GM12872 (cell line): ENCODE measurements around the gene HSD3B1.

Experiments used
- CTCF ChIP-seq: IDR thresholded peaks from 3 replicates; pipeline ENCODE4 v1.5.1; 2011; ENCODE audit warnings: low read depth, mild to moderate bottlenecking, low read length, moderate library complexity; ENCODE audit not compliant: insufficient read depth

The HSD3B1 gene

GRCh38 chr1:119506941-119507340 is at the start of gene HSD3B1:
Gene HSD3B1, plus strand, starts transcription at chr1:119507210. Its CDS starts 267 bp downstream, at chr1:119507477.
- no peak for TF ChIP-seq CTCF

- TF ChIP-seq CTCF, result no peak
Measured at GRCh38 chr1:119462964-119463363, 44.0 kb upstream of the HSD3B1 start.

GRCh38 chr1:119463569-119463968 is 43.4 kb upstream of the HSD3B1 start:
- no peak for TF ChIP-seq CTCF

- no peak for TF ChIP-seq CTCF
Measured at GRCh38 chr1:119466445-119466844, 40.6 kb upstream of the HSD3B1 start.

- no peak for TF ChIP-seq CTCF
Measured at GRCh38 chr1:119467219-119467618, 39.8 kb upstream of the HSD3B1 start.

GRCh38 chr1:119467857-119468668 is 38.9 kb upstream of the HSD3B1 start:
- no peak for TF ChIP-seq CTCF

- TF ChIP-seq CTCF, result no peak
Measured at GRCh38 chr1:119469741-119470140, 37.3 kb upstream of the HSD3B1 start.
